Stimulated activated CD4-positive, alpha-beta T cell treated with anti-CD3 and anti-CD28 coated beads, TNF-alpha, amount 100 ng/mL, for 4 hours (primary cell): ENCODE data around the gene BGLAP.

Experiments used
- DNase-seq, 3 experiments: peaks; one replicate each; pipeline ENCODE4 v3.0.0-alpha.2; 2020; ENCODE audit warnings: low read depth in 3 of 3

BGLAP gene

GRCh38 chr1:156257711-156258110 is 15.7 kb downstream of the BGLAP start:
- no peak for DNase-seq

DNA sequence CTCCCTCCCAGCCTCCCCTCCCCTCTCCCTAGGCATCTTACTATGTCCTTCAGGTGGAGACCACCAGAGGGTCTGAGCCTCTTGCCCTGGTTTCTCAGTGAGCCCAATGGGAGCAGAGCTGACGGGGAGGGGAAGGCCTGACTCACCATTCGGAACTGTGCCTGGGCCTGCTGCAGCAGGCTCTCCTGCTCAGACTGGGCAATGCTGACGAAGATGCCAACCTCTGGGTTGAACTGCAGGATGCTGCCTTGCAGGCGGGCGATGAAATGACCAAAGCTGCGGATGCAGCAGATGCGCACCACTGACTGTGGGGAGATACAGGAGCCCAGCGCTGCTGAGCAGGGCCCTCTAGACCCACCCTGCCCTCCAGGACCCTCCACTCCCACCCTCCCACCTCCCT is 16.9 kb downstream of the BGLAP start:
- no peak for DNase-seq

DNA sequence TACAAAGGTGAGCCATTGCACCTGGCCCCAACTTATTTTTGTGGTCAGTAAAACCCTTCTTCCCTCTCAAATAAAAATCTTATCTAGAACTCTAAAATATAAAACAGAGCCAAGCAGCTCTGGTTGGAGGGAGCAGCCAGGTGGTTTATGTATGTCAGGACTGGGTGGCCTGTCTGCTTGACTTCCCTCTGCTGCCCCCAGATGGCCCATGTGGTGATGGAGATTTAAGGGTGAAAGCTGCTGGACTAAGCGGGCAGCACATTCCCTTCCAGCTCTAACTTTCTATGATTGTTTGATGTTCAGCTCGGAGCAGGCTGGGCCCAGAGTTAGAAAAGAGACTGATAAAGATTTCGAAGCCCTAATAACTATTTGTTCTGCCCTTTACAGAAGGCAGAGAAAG is 17.8 kb downstream of the BGLAP start:
- no peak for DNase-seq

DNA sequence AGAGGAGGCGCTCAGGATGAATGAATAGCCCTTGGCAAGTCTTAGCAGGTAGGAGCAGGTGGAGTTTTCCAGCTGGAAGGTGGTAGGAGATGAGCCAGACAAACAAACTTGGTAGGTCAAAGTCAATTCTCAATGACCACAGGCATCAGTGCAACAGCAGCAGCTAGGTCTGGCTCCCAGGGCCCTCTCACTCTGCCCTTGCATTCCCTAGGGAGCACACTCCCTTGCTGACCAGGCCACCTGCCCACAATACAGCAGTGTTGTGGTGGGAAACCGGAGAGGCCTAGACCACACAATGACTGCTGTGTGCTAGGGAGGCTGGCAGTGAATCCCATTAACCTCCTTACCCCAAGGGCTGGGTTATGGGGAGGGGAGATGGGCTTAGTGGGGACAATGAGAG is 18.9 kb downstream of the BGLAP start:
- DNase-seq, result no peak

DNA sequence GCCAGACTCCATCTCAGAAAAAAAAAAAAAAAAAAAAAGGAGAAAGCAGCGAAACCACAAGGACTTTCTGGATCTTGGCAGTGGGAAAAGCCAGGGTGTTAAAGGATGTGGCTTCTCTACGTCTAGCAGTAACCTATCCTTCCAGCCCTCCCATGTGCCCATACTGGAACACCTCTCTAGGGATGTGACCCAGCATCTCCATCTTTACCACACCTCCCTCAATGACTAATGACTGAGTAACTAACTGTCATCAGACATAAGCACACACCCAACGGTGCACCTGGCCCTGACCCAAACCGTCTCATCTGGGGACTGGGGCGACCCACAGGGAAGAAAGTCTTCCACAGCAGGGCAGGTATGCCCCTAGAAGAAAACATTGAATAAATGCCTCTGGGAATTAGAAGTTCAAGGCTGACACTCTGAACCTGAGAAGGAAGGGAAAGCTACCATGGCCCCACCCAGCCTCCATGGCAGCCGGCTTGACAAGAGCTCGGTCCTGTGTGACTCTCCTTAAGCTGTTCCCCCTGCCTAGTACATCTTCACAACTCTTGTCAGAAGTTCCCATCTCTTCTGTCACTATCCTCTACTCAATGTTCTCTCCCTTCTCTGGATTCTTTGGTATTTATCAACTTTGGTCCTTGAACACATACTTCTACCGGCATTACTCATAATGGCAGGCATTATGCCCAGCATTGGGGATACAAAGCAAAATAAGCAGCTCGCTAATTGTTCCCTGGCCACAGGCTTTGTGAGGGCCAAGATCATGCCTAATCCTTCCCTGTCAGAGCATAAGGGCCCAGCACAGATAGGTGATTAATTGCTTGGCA is 20.7 kb downstream of the BGLAP start:
- DNase-seq, result no peak

DNA sequence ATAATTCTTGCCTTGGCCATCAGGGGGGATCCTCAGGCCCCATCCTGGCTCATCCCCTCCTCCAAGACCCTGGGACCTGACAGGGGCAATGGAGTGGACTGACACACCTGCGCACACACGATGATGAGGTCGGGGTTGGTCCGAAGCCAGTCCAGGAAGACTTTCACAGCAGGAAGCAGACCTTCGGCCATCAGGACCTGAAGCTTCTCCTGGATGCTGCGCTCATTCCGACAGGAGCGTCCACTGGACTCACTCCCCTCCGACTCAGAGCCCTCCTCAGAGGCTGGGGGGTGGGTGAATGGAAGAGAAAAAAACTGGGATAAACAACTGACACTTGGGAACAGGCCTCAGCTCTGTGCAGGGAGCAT is 21.3 kb downstream of the BGLAP start:
- DNase-seq, result no peak

DNA sequence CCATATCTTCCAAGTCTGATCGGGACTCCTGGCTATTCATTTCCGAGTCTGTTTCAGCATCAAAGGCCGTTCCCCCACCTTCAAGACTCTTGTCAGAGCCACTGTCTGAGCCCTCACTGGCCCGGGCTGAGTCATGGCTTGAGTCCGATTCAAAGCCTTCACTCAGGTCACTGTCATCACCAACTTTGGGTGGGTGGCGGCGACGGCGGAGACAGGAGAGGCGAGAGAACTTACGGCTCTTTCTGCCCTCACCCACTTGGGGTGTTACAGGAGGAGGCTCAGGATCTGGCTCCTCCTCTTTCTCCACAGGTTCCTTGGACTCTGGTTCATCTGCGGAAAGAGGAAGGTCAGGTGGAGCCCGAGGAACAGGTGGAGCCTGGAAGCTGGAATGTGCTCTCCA is 24.1 kb downstream of the BGLAP start:
- no peak for DNase-seq

- no peak for DNase-seq
Observed at GRCh38 chr1:156268336-156268735, 26.4 kb downstream of the BGLAP start.

DNA sequence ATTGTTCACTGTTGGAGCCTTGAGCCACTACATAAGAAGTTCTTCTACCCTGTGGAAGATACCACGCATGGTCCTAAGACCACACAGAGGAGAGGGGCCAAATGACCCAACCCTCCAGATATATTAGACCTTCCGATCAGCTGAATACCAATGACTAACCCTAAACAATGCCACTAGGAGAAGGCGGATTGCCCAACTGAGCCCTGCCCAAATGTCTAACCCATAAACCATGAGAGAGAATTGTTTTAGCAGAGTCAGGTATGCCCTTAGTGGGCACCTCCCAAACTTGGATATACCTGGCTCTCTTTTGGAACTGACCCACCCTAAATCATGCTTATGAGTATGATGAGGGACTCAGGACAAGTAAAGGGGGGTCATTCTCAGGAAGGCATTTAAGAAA is 28.3 kb downstream of the BGLAP start:
- DNase-seq, result no peak

- DNase-seq, result no peak
Observed at GRCh38 chr1:156276532-156276931, 34.5 kb downstream of the BGLAP start.

DNA sequence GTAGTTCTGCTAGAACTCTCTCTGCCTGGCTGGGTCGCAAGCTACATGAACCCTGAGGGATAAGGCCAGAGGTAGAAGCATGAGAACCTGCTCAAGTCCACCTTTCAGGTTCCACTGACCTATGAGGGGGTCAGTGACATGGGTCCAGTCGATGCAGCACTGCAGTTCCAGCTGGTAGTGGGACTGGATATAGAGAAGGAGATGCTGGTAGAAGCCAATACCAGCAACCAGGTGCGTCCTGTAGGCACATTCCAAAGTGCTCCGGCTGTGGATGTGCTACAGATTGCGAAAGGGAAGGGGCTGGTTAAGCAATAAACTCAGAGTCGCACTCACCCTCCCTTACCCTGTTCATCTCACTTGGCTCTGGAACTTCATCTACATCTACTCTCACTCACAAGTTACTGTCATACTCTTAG is 35.0 kb downstream of the BGLAP start:
- no peak for DNase-seq

DNA sequence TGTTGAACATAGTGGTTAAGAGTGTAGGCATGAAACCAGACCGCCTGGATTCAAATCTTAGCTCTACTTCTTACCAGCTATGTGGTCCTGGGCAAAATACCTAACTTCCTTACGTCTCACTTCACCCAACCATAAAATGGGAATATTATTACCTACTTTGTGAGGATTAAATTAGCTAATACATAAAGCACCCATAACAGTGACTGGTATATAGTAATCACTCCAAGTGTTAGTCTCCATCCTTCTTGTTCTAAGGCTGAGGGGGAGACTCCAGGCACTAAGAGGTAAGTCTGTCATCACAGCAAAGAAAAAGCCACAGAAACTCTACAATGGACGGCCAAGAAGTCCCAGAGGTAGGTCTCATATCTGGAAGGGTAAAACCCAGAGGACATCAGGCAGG is 37.9 kb downstream of the BGLAP start:
- no peak for DNase-seq

GRCh38 chr1:156281281-156281680 is 39.3 kb downstream of the BGLAP start:
- DNase-seq, result peak in 2 of 3 experiments; percentile 13 to 29

- DNase-seq, result no peak
Observed at GRCh38 chr1:156281693-156282478, 39.9 kb downstream of the BGLAP start.

GRCh38 chr1:156282479-156283222 is 40.7 kb downstream of the BGLAP start, which contains the start of gene SMG5:
Gene SMG5, minus strand, starts transcription at chr1:156282825. Its CDS starts 145 bp downstream, at chr1:156282680.
- peak; percentile 88 to 93 (median 92) for DNase-seq

GRCh38 chr1:156283521-156283920 is 41.5 kb downstream of the BGLAP start:
- DNase-seq, result no peak

GRCh38 chr1:156284112-156284511 is 42.1 kb downstream of the BGLAP start, which contains the start of gene TMEM79:
Gene TMEM79, plus strand, starts transcription at chr1:156284325. Its CDS starts 902 bp downstream, at chr1:156285227.
- no peak for DNase-seq

DNA sequence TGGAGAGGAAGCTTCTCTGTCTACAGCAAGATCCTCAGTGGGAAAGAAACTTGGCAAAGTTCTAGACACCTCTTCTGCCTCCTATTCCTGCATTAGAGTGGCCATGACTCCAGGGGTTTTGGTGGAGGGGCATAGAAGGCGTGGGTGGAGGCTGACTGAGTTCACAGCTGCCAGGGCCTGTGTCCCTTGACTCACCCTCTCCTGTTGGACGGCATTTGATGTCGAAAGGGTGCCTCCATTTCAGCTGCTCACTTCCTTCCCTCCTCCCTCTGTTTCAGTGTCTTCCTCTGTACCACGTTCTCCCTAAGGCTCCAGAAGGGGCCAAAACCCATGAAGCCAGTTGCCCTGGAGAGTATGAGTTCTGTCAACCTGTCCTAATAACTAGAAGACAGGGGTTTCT is 42.8 kb downstream of the BGLAP start:
- DNase-seq, result no peak

DNA sequence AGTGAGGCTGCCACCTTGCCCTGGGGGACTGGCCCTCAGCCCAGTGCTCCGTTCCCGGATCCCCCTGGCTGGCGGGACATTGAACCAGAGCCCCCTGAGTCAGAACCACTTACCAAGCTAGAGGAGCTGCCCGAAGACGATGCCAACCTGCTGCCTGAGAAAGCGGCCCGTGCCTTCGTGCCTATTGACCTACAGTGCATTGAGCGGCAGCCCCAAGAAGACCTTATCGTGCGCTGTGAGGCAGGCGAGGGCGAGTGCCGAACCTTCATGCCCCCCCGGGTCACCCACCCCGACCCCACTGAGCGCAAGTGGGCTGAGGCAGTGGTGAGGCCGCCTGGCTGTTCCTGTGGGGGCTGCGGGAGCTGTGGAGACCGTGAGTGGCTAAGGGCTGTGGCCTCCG is 43.5 kb downstream of the BGLAP start:
- no peak for DNase-seq

DNA sequence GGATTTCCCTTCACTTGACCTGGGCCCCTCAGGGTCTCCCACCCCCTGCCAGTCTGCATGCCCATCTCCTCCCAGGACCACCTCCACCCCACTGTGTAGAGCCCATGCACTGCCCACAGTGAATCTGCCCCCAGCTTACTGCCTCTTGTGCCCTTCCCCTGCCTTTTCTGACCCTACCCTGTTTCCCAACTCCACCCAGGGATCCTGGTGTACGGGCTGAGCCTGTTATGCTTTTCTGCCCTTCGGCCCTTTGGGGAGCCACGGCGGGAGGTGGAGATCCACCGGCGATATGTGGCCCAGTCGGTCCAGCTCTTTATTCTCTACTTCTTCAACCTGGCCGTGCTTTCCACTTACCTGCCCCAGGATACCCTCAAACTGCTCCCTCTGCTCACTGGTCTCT is 44.1 kb downstream of the BGLAP start:
- no peak for DNase-seq

DNA sequence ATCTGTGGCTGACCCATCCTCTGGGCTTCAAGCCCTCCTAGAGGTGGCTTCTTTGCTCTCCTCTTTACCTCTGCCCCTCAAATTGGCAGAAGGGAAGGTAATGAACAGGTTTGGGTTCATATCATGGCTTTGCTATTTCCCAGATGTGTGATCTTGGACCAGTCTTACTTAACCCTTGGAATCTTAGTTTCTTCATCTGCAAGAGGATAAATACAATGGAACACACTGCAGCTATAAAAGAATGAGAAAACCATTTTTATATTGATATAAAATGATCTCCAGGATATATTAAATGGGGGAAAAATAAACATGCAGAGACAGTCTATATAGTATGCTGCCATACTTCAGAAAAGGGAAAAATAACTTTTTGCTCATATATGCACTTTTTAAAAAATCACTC is 47.9 kb downstream of the BGLAP start:
- no peak for DNase-seq
